ENCODE data around the gene GMDS. TPM values are rescaled to one million over a fixed set of nuclear protein-coding genes. Genes with fewer than 3 reads are reported as not detected.

Gene GMDS
- total RNA-seq, 1 donor from 2014 or later = 30.1 TPM

DNA sequence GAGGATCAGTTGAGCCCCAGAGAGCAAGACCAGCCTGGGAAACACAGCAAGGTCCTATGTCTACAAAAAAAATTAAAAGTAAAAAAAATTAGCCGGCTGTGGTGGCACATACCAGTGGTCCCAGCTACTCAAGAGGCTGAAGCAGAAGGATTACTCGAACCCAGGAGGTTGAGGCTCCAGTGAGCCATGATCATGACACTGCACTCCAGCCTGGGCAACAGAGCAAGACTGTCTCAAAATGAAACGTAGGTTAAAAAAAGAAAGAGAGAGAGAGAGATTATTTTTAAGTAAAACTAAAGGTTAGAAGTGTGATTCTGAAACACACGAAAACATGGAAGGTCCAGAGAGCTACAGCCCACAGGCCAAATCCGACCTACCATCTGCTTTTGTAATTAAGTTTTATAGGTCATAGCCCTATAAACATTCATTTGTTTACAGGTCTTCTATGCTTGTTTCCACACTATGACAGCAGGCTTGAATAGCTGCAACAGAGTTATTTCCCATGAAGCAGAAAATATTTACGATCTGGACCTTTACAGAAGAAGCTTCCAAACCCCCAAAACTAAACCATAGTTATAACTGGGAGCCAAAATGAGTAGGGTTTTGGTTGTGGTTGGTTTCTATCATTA lies 279.7 kb downstream of the GMDS start:
- no peak overlapping the region for H3K4me3 Mint-ChIP-seq
- H3K36me3 Mint-ChIP-seq (ENCODE audit: low read depth) = peaks cover 6% of the 10 kb centered on the region
- CTCF ChIA-PET = no interaction called here
- POLR2A ChIA-PET = no interaction called here
- intact Hi-C loops (cut with micrococcal nuclease) = no loop called here
- H3K27me3 Mint-ChIP-seq = no peaks in the 10 kb centered on the region
- no peaks in the 10 kb centered on the region for H3K4me1 Mint-ChIP-seq
- TF ChIP-seq, protein P1, sequence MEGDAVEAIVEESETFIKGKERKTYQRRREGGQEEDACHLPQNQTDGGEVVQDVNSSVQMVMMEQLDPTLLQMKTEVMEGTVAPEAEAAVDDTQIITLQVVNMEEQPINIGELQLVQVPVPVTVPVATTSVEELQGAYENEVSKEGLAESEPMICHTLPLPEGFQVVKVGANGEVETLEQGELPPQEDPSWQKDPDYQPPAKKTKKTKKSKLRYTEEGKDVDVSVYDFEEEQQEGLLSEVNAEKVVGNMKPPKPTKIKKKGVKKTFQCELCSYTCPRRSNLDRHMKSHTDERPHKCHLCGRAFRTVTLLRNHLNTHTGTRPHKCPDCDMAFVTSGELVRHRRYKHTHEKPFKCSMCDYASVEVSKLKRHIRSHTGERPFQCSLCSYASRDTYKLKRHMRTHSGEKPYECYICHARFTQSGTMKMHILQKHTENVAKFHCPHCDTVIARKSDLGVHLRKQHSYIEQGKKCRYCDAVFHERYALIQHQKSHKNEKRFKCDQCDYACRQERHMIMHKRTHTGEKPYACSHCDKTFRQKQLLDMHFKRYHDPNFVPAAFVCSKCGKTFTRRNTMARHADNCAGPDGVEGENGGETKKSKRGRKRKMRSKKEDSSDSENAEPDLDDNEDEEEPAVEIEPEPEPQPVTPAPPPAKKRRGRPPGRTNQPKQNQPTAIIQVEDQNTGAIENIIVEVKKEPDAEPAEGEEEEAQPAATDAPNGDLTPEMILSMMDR (IDR thresholded peaks at IDR 0.05) = no peak
- H3K27ac Mint-ChIP-seq = no peak overlapping the region
- ATAC-seq (ENCODE audit: low read depth) = no peak
- H3K9me3 Mint-ChIP-seq = peaks cover 2% of the 10 kb centered on the region
- DNase-seq = no peak

DNA sequence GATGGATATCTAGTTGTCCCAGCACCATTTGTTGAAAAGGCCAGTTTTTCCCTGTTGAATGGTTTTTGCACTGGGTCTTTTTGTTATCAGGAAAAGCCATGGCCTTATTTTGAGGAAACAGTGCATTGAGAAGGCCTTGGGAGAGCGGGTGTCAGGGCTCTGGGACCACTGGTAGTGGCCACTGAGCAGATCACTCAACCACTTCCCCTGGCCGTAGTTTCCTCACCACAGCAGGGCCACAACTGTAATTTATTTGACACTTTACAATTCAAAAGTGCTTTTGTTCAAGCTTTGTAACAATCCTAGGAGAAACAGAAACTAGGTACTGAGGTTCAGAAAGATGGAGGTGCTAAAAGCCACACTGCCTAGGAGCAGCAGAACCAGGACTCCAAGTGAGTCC lies 281.8 kb downstream of the GMDS start:
- H3K9me3 Mint-ChIP-seq = peaks cover 2% of the 10 kb centered on the region
- DNase-seq (no peak), ATAC-seq (ENCODE audit: low read depth) (no peak)
- TF ChIP-seq, protein P1 (IDR thresholded peaks at IDR 0.05) = no peak
- CTCF ChIA-PET = no interaction called here
- peaks cover 18% of the 10 kb centered on the region for H3K36me3 Mint-ChIP-seq (ENCODE audit: low read depth)
- POLR2A ChIA-PET = no interaction called here
- H3K27me3 Mint-ChIP-seq = no peaks in the 10 kb centered on the region
- H3K4me3 Mint-ChIP-seq = no peak overlapping the region
- H3K27ac Mint-ChIP-seq = no peak overlapping the region
- H3K4me1 Mint-ChIP-seq = no peaks in the 10 kb centered on the region
- intact Hi-C loops (cut with micrococcal nuclease) = no loop called here

DNA sequence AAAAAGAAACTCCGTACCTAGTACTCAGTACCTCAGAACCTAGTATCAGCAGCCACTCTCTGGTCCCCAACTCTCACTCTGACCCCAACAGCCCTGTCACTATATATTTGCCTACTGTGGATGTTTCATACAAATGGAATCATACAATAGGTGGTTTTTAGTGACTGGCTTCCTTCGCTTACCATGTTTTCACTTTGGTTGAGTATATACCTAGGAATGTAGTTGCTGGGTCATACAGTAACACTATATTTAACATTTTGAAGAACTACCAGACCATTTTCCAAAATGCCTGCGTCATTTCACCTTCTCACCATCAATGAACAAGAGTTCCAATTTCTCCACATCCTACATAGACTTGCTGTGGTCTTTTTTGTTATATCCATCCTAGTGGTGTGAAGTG lies 283.2 kb downstream of the GMDS start:
- intact Hi-C loops (cut with micrococcal nuclease) = no loop called here
- Mint-ChIP-seq H3K36me3 (ENCODE audit: low read depth) (peaks cover 20% of the 10 kb centered on the region), H3K27ac (no peak overlapping the region), H3K4me3 (no peak overlapping the region), H3K27me3 (no peaks in the 10 kb centered on the region), H3K9me3 (peaks cover 2% of the 10 kb centered on the region), H3K4me1 (no peaks in the 10 kb centered on the region)
- TF ChIP-seq, protein P1 (IDR thresholded peaks at IDR 0.05) = no peak
- POLR2A ChIA-PET = no interaction called here
- DNase-seq = no peak
- CTCF ChIA-PET = no interaction called here
- ATAC-seq (ENCODE audit: low read depth) = no peak

DNA sequence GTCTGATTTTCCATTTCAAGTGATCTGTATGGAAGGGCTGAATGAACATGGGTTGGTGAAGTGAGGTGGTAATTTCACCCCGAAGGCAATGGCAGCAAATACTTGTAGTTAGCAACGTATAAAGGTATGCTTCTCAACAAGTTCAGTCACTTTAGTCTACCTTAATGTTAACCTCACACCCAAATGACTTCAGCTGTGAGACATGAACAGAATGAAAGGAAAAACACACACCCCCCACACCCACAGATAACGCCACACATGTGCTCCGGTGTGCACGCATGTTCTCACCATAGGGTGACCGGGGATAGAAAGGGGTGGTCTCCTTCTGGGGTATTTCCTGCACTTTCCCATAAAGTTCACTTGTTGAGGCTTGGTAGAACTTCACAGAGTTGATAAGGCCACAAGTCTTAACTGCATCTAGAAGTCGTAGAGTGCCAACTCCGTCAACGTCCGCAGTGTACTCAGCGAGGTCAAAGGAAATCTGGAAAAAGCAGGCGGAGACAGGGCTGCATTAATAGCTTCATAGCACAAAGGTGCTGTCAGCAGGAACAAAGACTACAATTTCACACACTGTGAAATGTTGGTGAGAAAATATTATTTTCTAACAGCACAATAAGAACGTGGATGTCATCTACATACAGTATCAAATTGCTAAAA lies 284.8 kb downstream of the GMDS start:
- TF ChIP-seq, protein P1 (IDR thresholded peaks at IDR 0.05) = no peak
- no peaks in the 10 kb centered on the region for H3K4me1 Mint-ChIP-seq
- DNase-seq (no peak), ATAC-seq (ENCODE audit: low read depth) (no peak)
- intact Hi-C loops (cut with micrococcal nuclease) = no loop called here
- no peak overlapping the region for H3K27ac Mint-ChIP-seq
- ChIA-PET CTCF (no interaction called here), POLR2A (no interaction called here)
- H3K27me3 Mint-ChIP-seq = no peaks in the 10 kb centered on the region
- H3K36me3 Mint-ChIP-seq (ENCODE audit: low read depth) = peaks cover 17% of the 10 kb centered on the region
- no peak overlapping the region for H3K4me3 Mint-ChIP-seq
- peaks cover 2% of the 10 kb centered on the region for H3K9me3 Mint-ChIP-seq

DNA sequence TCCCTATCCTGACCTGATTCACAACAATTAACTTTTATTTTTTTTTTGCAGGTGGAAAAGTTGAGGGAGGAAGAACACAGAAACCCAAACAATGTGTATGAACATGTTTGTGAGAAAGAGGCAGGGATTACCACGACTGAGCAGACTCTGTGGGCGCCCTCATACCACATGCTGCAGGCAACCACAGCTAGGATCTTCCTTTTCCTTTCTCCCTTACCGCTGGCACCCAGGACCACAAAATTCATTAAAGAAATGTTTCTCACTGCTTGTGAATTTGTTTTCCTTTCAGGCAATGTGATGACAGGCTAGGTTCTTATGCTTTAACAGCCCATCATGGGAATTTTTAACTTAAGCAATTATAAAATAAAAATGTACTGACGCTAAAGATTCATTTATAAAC lies 287.1 kb downstream of the GMDS start:
- TF ChIP-seq, protein P1 (IDR thresholded peaks at IDR 0.05) = no peak
- Mint-ChIP-seq H3K36me3 (ENCODE audit: low read depth) (peaks cover 15% of the 10 kb centered on the region), H3K27me3 (no peaks in the 10 kb centered on the region), H3K9me3 (no peaks in the 10 kb centered on the region), H3K4me3 (no peak overlapping the region), H3K27ac (no peak overlapping the region), H3K4me1 (no peaks in the 10 kb centered on the region)
- CTCF ChIA-PET = no interaction called here
- intact Hi-C loops (cut with micrococcal nuclease) = no loop called here
- DNase-seq (no peak), ATAC-seq (ENCODE audit: low read depth) (no peak)
- POLR2A ChIA-PET = no interaction called here
